ENCODE data around the gene AGTRAP.

The AGTRAP gene

DNA sequence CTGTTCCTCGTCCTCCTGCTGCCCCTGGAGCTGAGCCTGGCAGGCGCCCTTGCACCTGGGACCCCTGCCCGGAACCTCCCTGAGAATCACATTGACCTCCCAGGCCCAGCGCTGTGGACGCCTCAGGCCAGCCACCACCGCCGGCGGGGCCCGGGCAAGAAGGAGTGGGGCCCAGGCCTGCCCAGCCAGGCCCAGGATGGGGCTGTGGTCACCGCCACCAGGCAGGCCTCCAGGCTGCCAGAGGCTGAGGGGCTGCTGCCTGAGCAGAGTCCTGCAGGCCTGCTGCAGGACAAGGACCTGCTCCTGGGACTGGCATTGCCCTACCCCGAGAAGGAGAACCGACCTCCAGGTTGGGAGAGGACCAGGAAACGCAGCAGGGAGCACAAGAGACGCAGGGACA is 29.6 kb upstream of the AGTRAP start:
- DNase-seq (ENCODE audit: low read depth, low spot score): no peak

DNA sequence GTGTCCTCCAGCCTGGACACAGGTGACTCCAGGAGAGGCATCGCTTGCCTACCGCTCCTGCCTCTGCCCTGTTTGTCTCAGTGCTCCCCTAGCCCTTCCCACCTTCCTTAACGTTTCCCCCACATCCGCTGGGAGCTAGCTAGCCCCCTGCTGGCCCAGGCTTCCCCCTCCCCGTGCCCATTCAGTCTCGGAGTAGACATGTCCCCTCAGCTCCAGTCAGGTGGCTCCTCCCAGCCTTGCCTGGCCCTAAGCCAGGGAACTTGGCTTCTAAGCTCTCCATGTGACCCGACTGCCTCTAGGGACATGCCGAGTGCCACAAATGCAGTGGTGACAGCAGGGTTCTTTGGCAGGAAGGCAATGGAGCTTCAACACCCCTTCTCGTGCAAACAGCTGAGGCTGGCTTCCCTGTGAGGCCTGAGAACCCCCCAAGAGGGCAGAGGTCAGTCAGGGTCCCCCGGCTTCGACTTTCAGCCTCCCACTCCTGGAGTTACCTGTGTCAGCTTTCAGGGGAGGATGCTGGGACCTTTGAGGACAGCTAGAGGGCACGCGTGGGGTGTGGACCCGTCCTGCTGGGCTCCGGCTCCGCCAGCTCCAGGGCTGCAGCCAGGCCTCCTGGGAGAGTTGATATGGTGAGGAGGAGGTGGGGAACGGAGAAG is 28.2 kb upstream of the AGTRAP start:
- DNase-seq (ENCODE audit: low read depth, low spot score): no peak

DNA sequence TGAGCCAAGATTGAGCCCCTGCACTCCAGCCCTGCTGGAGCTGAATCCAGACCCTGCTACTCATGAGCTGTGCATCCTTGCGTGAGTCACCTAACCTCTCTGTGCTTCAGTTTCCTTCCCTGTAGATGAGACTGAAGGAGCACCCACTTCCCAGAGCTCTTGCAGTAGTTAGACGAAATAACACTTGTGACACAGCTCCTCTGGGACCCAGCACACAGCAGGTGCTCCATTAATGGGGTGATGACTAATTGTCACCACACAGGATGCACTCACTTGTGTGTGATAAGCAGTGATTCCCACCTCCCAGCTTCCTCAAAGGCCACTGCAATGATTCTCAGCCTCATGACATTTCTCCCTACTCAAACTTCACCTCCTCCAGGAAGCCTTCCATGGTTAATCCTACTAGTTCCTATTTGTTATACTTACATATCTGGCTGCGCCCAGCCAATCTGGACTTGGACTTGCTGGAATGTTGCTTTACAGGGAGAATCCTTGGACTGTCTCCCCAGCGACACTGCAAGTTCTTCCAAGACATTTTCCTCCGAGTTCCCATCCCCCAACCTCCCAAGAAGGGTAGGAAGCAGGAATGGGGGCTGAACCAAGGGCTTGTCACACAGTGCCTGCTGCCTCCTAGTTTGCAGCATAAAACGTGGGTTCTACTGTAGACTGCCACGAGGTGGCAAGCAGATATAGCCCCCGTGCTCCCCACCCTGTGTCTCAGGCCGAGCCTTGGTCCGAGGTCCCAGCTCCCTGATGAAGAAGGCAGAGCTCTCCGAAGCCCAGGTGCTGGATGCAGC is 27.2 kb upstream of the AGTRAP start:
- DNase-seq (ENCODE audit: low read depth, low spot score): no peak

DNA sequence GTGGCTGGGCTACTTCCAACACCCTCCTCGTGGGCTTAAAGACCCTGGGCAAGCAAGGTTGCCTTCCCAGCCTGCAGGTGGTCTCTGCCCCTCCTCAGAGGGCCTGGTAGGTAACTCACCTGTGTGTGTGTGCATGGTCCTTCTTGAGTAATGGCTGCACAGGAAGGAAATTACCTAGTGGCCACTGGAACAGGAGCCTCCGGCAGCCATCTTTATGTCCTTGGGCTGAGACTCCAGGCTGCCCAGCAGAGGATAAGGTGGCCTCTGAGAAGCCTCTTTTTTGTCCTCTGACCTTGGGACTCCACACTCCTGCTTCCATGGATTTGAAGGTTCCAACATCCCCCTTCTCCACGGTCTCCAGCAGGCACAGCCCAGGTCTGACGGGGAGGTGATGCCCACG is 24.4 kb upstream of the AGTRAP start:
- DNase-seq (ENCODE audit: low read depth, low spot score): no peak

DNA sequence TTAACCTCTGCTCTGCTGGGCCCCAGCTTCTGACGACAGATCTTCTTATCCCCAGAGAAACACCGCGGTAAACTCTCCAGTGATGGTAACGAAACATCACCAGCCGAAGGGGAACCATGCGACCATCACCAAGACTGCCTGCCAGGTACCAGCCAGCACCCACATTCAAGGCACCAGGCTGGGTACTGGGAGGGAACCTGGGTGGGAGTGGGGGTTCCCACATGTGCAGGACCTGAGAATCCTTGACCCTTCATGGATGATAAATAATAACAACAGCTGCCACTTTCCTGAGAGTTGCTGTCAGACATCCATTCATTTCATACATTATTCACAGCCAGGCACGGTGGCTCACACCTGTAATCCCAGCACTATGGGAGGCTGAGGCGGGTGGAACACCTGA is 23.7 kb upstream of the AGTRAP start:
- DNase-seq (ENCODE audit: low read depth, low spot score): no peak

DNA sequence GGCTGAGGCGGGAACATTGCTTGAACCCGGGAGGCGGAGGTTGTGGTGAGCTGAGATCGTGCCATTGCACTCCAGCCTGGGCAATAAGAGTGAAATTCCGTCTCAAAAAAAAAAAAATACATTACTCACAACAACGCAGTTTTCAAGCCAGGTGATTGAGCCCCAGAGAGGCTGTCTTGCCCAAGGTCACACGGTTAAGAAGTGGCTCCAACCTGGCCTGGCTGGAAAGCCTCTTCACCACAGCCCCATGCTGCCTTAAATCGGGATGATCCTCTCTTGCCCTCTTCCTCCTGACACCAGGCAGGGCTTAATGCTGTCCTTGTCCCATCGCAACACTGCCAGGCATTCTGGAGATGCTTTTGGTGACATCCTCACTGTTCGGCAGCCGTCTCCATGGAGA is 22.8 kb upstream of the AGTRAP start:
- no peak for DNase-seq (ENCODE audit: low read depth, low spot score)

DNA sequence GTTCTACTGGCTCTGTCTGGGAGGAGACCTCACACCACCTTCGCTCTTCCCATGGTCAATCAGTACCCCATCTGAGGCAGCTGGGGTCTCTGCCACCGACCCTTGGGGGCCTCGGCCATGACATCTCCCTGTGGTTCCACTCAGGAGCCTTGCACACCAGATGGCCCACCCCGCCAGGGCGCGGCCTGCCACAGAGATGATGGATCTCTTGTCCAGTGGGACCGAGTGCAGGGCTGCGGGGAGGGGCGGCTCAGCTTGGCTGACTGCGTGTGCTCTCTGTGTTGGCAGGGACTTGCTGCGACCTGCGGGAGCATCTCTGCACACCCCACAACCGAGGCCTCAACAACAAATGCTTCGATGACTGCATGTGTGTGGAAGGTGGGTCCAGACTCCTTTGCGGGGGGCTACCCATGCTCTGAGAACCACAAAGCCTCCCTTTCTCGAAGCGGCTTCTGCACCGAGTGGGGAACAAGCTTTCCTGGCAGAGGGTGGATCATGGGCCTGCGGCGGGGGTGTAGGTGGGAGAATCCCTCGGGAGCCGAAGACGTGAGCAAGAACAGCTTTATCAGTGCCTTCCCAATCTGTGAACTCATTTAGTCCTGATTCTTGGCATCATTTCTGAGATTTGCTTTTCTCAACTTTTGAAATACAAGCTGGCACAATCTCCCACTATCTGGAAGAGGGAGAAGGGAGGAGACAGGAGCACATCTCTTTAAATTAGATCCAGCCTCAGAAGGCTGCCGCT is 20.9 kb upstream of the AGTRAP start:
- no peak for DNase-seq (ENCODE audit: low read depth, low spot score)

DNA sequence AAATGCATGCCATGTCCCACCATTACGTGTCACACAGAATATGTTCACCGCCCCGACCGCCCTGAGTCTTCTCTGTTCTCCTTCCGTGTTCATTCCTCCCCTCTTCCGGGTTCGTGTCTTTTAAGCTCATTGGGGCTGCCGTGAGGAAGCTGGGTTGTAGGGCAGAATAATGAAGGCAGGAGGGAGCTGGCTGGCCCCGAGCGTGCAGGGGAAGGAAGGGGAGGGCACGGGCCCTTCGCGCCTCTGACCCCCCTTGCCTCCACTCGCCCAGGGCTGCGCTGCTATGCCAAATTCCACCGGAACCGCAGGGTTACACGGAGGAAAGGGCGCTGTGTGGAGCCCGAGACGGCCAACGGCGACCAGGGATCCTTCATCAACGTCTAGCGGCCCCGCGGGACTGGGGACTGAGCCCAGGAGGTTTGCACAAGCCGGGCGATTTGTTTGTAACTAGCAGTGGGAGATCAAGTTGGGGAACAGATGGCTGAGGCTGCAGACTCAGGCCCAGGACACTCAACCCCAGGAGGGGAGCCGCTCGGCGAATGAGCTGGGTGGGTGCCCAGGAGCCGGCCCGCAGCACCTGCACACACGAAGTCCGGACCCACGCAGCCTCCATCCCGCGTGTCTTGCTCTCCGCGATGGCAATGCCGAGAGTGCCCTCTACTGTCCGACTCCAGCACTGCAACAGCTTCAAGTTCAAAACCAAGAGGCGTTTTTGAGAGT is 16.5 kb upstream of the AGTRAP start:
- DNase-seq (ENCODE audit: low read depth, low spot score): peak; percentile 83

DNA sequence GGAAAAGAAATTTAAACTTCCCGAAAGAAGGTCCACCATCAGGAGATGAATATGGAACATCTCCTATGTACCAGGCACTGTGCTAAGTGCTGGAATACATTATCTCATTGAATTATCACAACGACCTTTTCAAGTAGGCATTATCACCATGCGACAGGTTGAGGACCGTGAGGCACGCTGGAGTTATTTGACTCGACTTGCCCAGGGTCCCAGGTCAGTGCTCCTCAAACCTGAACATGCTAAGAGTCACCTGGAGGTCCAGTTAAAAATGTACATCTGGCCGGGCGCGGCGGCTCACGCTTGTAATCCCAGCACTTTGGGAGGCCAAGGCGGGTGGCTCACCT is 15.9 kb upstream of the AGTRAP start:
- no peak for DNase-seq (ENCODE audit: low read depth, low spot score)

DNA sequence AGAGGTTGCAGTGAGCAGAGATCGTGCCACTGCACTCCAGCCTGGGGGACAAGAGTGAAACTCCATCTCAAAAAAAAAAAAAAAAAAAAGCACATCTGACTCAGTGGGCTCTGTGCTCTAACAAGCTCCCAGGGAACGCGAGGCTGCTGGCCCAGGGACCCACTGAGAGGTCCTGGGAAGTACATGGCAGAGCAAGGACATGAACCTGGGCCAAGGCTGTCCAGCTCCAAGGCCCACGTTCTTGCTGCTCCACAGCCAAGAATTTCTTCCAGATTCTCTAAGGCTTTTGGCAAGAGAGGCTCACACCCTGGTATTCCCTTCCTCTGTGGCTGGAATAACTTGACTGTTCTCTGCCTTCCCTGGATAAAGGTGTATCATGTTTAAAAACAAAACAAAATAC is 15.4 kb upstream of the AGTRAP start:
- DNase-seq (ENCODE audit: low read depth, low spot score): no peak

DNA sequence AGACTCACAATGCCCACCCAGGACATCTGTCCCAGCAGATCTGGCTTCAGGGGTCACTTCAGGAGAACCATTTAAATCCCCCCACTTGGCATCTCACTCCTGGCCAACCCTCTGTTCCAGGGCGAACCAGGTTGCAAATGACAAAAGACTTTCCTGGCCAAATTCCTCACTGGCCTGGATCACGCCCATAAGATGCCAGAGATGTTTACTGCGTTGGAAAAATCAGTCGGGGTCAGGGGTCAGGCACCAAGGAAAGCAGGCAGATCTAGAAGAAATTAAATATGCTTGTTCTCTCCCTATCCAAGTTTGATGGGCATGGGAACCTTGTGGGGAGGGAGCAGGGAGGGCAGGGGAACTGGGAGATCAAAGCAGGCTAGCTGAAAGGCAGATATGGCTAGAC is 14.6 kb upstream of the AGTRAP start:
- DNase-seq (ENCODE audit: low read depth, low spot score): no peak

DNA sequence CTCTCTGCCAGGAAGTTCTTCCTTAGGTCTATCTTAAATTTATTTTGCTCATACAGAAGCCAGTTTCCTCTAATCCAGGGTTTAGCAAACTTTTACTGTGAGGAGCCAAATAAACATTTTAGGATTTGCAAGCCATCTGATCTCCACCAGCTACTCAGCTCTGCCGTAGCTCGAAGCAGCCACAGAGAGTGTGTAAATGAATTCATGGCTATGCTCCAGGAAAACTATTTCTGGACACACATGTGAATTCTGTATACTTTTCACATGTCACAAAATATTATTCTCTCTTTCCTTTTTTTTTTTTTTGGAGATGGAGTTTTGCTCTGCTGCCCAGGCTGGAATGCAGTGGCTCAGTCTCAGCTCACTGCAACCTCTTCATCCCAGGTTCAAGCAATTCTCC is 13.4 kb upstream of the AGTRAP start:
- DNase-seq (ENCODE audit: low read depth, low spot score): no peak

DNA sequence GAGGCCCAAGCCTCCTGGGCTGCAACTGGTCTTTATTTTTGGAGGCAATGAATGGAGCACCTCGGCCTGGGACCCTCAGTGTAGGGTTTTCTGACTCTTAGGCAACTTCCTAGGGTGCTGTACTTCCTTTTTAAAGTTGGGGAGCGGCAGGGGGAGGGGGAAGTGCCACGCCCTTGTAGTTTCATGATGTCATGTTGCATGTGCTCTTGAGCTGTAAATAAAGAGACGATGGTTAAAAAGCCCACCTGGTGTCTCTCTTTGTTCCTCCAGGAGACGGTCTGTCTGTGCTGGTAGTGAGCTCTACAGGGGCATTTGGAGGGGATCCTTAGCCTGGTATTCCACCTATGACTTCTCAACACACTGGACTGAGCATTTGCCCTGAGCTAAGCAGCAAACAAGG is 10.3 kb upstream of the AGTRAP start:
- DNase-seq (ENCODE audit: low read depth, low spot score): no peak

DNA sequence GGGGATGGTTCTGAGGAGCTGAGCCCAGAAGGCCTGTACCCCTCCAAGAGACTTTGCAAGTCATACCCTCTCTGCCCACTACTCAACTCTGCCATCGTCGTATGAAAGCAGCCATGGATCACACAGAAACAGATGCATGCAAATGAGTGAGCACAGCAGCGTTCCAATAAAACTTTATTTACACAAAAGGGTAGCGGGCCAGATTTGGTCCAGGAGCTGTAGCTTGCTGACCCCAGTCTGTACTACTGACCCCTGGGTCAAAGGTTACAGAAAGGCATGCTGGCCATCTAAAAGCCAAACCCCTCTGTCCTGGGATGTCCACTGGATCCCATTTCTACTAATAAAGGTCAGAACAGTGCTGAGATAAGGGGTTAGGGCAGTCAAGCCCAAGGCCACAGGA is 8.8 kb upstream of the AGTRAP start:
- no peak for DNase-seq (ENCODE audit: low read depth, low spot score)

DNA sequence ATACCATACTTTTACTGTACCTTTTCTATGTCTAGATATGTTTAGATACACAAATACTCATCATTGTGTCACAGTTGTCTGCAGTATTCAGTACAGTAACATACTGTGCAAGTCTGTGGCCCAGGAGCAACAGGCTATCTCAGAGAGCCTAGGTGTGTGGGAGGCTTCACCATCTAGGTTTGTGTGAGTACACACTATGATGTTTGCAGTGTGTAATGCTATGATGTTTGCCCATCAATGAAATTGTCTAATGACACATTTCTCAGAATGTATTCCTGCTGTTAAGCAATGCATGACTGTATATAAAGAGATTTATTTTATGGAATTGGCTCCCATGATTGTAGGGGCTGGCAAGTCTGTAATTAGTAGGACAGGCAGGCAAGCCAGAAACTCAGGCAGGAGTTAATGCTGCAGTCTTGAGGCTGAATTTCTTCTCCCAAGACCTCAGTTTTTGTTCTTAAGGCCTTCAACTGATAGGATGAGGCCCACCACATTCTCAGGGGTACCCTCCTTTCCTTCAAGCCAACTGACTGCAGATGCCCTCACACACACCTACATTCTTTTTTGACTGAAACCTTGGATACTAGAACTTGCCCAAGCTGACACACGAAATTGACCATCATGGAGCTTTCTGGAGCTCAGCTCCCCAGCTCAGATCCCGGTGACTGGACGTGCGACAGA is 7.7 kb upstream of the AGTRAP start:
- no peak for DNase-seq (ENCODE audit: low read depth, low spot score)

DNA sequence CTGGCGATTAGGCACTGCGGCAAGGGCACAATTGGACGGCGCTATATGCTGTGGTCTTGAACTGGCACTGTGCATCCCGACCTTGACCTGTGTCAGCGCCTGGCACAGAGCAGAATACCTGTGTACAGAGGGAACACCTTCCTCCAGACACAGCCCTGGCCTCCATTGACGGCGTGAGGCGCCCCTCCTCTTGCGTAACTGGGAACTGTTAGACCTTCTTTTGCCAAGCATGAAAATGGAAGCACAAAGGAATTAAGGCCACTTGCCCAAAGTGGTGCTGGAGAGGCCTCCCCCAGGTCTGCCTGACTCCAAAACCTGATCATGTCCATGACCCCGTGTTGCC is 6.8 kb upstream of the AGTRAP start:
- DNase-seq (ENCODE audit: low read depth, low spot score): no peak

DNA sequence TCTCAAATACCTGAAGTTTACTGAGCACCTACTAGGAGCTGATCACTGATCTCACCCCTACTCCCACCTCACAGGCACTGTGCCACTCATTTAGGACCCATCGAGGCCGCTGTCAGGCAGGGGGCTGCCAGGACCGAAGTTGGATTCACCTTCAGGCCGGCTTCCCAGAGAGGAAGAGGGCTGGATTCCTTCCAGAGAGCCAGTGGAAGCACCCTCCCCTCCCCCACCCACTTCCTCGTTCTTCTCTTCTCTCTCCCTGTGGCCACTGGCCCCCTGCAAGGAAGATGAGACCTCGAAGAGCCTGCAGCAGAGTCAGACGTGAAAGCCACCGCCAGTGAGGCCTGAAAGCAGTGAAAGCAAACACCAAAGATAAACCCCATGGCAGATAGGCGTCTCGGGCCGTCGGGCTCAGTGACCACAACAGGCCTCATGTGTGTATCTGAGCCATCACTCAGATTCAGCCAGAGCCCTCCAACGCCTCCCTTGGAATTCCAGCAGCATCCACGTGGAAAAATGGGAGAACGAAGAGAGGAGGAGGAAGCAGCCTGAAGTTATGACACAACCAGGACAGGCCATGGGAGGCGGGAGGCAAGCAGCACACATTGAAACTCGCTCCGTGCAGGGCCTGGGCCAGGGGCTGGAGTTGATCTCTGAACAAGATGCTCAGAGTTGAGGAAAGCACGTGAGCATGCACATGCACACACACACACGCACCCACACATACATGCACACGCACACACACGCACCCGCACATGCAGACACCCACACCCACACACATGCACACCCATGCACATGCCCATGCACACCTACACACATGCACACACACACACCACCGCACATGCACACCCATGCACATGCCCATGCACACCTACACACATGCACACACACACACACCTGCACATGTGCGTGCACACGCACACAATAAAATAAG is 6.2 kb upstream of the AGTRAP start:
- peak; percentile 50 for DNase-seq (ENCODE audit: low read depth, low spot score)

DNA sequence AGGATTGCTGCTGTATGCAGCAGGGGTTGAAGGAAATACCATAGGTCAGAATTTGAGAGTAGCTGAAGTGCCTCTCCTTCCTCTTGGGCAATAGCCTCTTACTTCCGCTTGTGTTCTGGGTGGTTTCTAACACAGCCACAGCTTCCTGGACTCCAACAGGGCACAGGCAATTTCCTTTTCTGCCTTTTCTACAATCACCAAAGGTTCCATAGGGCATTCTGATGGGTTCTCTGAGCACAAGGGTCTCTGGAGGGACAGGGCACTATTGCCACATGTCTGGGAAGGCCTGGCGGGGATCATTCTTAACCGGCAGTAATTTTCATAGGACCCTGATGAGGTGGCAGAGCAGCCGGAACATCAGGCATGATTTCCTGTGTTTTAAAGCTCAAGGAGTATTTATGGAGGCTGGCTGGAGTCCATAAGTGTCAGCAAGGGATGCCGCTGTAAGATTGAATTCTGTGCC is 5.5 kb upstream of the AGTRAP start:
- DNase-seq (ENCODE audit: low read depth, low spot score): no peak

DNA sequence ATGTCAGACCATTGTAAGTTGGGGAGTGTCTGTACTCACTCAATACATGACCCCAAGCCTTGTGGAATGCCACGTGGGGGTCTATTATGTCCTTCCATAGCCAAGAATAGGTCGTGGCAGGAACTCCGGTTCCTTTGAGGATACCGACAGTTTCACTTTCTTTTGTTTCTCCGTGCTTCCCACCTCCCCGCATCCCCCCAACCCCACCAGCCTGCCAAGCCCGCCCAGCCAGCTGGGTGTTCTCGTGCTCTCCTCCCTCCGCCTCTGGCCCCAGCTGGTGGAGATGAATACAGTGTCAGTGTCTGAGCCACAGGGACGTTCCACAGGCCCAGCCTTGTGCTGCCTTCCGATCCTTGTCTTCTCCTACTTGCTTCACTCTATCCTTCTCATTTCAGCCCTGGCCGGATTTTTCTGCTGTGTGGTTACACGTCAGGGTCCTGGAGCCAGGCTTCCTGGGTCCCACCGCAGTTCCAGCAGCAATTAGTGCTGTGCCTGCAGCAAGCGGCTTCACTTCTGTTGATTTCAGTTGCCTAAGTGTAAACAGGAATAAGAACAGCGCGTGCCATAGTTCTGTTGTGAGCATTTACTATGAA is 4.1 kb upstream of the AGTRAP start:
- peak; percentile 78 for DNase-seq (ENCODE audit: low read depth, low spot score)

DNA sequence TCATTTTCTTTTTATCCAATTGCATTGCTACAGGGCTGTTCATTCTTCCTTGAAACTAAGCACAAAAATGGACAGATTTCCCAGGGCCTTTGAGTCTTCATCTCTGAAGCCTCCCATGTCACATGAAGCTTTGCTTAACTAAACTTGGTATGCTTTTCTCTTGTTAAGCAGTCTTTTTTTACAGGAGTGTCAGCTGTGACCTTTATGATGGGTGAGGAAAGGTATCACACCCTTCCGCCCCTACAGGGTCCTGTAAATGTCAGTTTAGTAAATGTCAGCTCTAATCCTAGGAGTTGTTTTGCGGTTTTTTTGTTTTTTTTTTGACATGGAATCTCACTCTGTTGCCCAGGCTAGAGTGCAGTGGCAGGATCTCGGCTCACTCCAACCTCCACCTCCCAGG is 2.6 kb upstream of the AGTRAP start:
- no peak for DNase-seq (ENCODE audit: low read depth, low spot score)
